GM12878 (cell line): Measurements from ENCODE around the gene SHISA6. TPM values are rescaled to one million over a fixed set of nuclear protein-coding genes. Genes with fewer than 3 reads are reported as not detected.

Experiments
- ATAC-seq: fragments of 200-7000 bp; cut with Tn5 transposase; 3 replicates; pipeline ENCODE4 v1.9.1; 2020; ENCODE audit warnings: mild to moderate bottlenecking, moderate library complexity
- BruUV-seq: library from RNA; stranded (reverse); fragments of 400-500 nt; replicated peaks from 2 replicates; lab custom pipeline; 2021; lab: Mats Ljungman, UMichigan
- CTCF ChIA-PET: fragments of 300-600 bp; sonication (Branson Sonifier 250); formaldehyde crosslinking; extraction: SDS; loops from one replicate; lab custom pipeline; 2021; ENCODE audit warnings: inconsistent platforms; lab: Yijun Ruan, JAX
- POLR2A ChIA-PET: fragments of 350-600 bp; formaldehyde crosslinking; extraction: SDS; loops from one replicate; lab custom pipeline; 2021; ENCODE audit warnings: inconsistent platforms; lab: Charles Lee
- RAD21 ChIA-PET: fragments of 300-600 bp; sonication (Branson Sonifier 250); formaldehyde crosslinking; loops from one replicate; lab custom pipeline; 2023; ENCODE audit warnings: antibody characterized with exemption; ENCODE audit not compliant: unreplicated experiment; lab: Charles Lee
- SMC1A ChIA-PET: fragments of 300-600 bp; sonication (Branson Sonifier 250); formaldehyde crosslinking; loops from one replicate; lab custom pipeline; 2023; ENCODE audit not compliant: unreplicated experiment, uncharacterized antibody; lab: Charles Lee
- DNase-seq: peaks from one replicate; pipeline ENCODE4 v3.0.0-alpha.2; 2011; ENCODE audit warnings: low read depth, low spot score
- FAIRE-seq: peaks from 3 replicates; lab custom pipeline; 2011; peaks lifted over from hg19 to GRCh38; lab: Jason Lieb, UNC
- H2AFZ ChIP-seq: 2 replicates; pipeline ENCODE4 v1.6.0; 2011; ENCODE audit warnings: low read depth, low read length, control low read depth; ENCODE audit not compliant: control insufficient read depth
- H3K27ac ChIP-seq: 2 replicates; pipeline ENCODE4 v1.5.1; 2011; ENCODE audit warnings: control low read depth; ENCODE audit not compliant: control insufficient read depth, insufficient read depth
- H3K27me3 ChIP-seq, 2 experiments: replicated peaks in 1 of 2; 2 replicates each; pipeline versions ENCODE4 v1.6.0 to v1.6.1; 2011; ENCODE audit warnings: low read length in 1 of 2; ENCODE audit not compliant: control insufficient read depth in 2 of 2, insufficient read depth in 2 of 2
- H3K36me3 ChIP-seq, 2 experiments: 2 replicates each; pipeline ENCODE4 v1.5.1; 2011; ENCODE audit warnings: low read length in 1 of 2; ENCODE audit not compliant: control insufficient read depth in 2 of 2, insufficient read depth in 2 of 2
- H3K4me1 ChIP-seq: 2 replicates; pipeline ENCODE4 v1.6.1; 2011; ENCODE audit warnings: mild to moderate bottlenecking, low read length, moderate library complexity, mixed read lengths; ENCODE audit not compliant: control insufficient read depth, insufficient read depth
- H3K4me2 ChIP-seq: 2 replicates; pipeline ENCODE4 v1.6.0; 2011; ENCODE audit warnings: control low read depth; ENCODE audit not compliant: control insufficient read depth, insufficient read depth
- H3K4me3 ChIP-seq: fragments of 200-600 bp; sonication (generic); 2 replicates; pipeline ENCODE4 v1.5.1; 2016
- H3K79me2 ChIP-seq: 2 replicates; pipeline ENCODE4 v1.6.0; 2011; ENCODE audit warnings: low read length; ENCODE audit not compliant: control insufficient read depth, insufficient read depth
- H3K9ac ChIP-seq: 2 replicates; pipeline ENCODE4 v1.8.0; 2011; ENCODE audit warnings: low read length, control low read depth, mixed read lengths; ENCODE audit not compliant: control insufficient read depth, insufficient read depth
- H3K9me3 ChIP-seq: replicated peaks from 3 replicates; pipeline ENCODE4 v1.5.1; 2011; ENCODE audit warnings: mild to moderate bottlenecking, low read length; ENCODE audit not compliant: control insufficient read depth, insufficient read depth
- H4K20me1 ChIP-seq: 2 replicates; pipeline ENCODE4 v1.6.0; 2011; ENCODE audit not compliant: control insufficient read depth, insufficient read depth
- ATF7 ChIP-seq: fragments of 450-650 bp; IDR thresholded peaks from 2 replicates; pipeline ENCODE4 v1.6.1; 2016; ENCODE audit warnings: low read depth, mild to moderate bottlenecking
- BCL11A ChIP-seq: IDR thresholded peaks from 2 replicates; pipeline ENCODE4 v1.6.1; 2011; ENCODE audit warnings: low read depth, low read length
- CEBPB ChIP-seq, 2 experiments: fragments of 150-350 bp in 1 of 2; IDR thresholded peaks; 2 replicates each; pipeline ENCODE4 v1.6.1; 2012 to 2014; ENCODE audit warnings: low read depth in 2 of 2, low read length in 2 of 2, borderline replicate concordance in 1 of 2, inconsistent platforms in 1 of 2
- CHD2 ChIP-seq: IDR thresholded peaks from 2 replicates; pipeline ENCODE4 v1.6.1; 2011; ENCODE audit warnings: low read depth, low read length, improper control_type of control experiment, borderline replicate concordance
- CREM ChIP-seq: IDR thresholded peaks from 2 replicates; pipeline ENCODE4 v1.6.1; 2014; ENCODE audit warnings: antibody characterized with exemption, low read depth
- E4F1 ChIP-seq: fragments of 450-650 bp; IDR thresholded peaks from 2 replicates; pipeline ENCODE4 v1.6.1; 2018; ENCODE audit warnings: borderline replicate concordance, mild to moderate bottlenecking; ENCODE audit not compliant: partially characterized antibody
- PBX3 ChIP-seq: IDR thresholded peaks from 2 replicates; pipeline ENCODE4 v1.6.1; 2011; ENCODE audit warnings: mild to moderate bottlenecking, low read depth, low read length, moderate library complexity; ENCODE audit not compliant: insufficient replicate concordance
- POU2F2 ChIP-seq: IDR thresholded peaks from 3 replicates; pipeline ENCODE4 v1.6.1; 2011; ENCODE audit warnings: low read depth, mild to moderate bottlenecking, low read length, borderline replicate concordance
- RFX5 ChIP-seq: IDR thresholded peaks from 2 replicates; pipeline ENCODE4 v1.6.1; 2011; ENCODE audit warnings: low read depth, low read length, improper control_type of control experiment
- SKIL ChIP-seq: fragments of 450-650 bp; IDR thresholded peaks from 2 replicates; pipeline ENCODE4 v1.6.1; 2017; ENCODE audit warnings: mild to moderate bottlenecking, low read depth, inconsistent platforms; ENCODE audit not compliant: poor library complexity, severe bottlenecking
- SPI1 ChIP-seq: IDR thresholded peaks from 2 replicates; pipeline ENCODE4 v1.6.1; 2011; ENCODE audit warnings: low read depth, mild to moderate bottlenecking, low read length, moderate library complexity, borderline replicate concordance; ENCODE audit not compliant: insufficient read depth
- YY1 ChIP-seq: IDR thresholded peaks from 2 replicates; pipeline ENCODE4 v1.6.1; 2011; ENCODE audit warnings: low read depth, mild to moderate bottlenecking, low read length
- ZBTB40 ChIP-seq: fragments of 450-650 bp; IDR thresholded peaks from 2 replicates; pipeline ENCODE4 v1.6.1; 2016; ENCODE audit warnings: mild to moderate bottlenecking, moderate library complexity, borderline replicate concordance
- ZNF274 ChIP-seq: IDR thresholded peaks from one replicate; pipeline ENCODE4 v1.8.0; 2011; ENCODE audit not compliant: insufficient read length, insufficient read depth
- ZNF384 ChIP-seq: IDR thresholded peaks from 2 replicates; pipeline ENCODE4 v1.6.1; 2012; ENCODE audit warnings: low read depth, mild to moderate bottlenecking, low read length, improper control_type of control experiment, borderline replicate concordance
- WGBS: methylation state at CpG from one replicate; pipeline ENCODE4 v1.1.6; 2016; ENCODE audit warnings: low lambda C conversion rate; ENCODE audit not compliant: insufficient replicate concordance, insufficient coverage; ENCODE audit errors: missing lambda C conversion rate; 5-methylcytosine and 5-hydroxymethylcytosine counted together
- in situ Hi-C: fragments of 300-500 bp; cut with MboI; formaldehyde crosslinking; loops from 9 replicates; pipeline ENCODE4 v1.14.3; 2018; ENCODE audit warnings: mixed read lengths
- intact Hi-C: fragments of 100-400 bp; cut with micrococcal nuclease; formaldehyde crosslinking; loops from one replicate; pipeline ENCODE4 v1.14.2; 2022; ENCODE audit not compliant: unreplicated experiment
- polyA plus RNA-seq, 11 experiments: library from polyadenylated mRNA; depleted of rRNA in 4 of 11; unstranded in 6 of 11; stranded (reverse) in 5 of 11; fragments of >200 nt; fragmentation: Nextera tagmentation in 4 of 11; fragmentation: Illumina TruSeq in 1 of 11; extraction: Ambion mirVana in 4 of 11; extraction: Trizol in 1 of 11; gene quantifications; 1 replicate in 1 of 11; 2 replicates in 10 of 11; pipeline versions ENCODE4 v1.2.1 to v1.2.3, GENCODE V29; 2011 to 2016; ENCODE audit warnings: inconsistent platforms in 2 of 11, missing spikeins in 2 of 11, low read depth in 1 of 11
- total RNA-seq, 4 experiments: library from RNA; depleted of rRNA in 3 of 4; stranded (reverse); fragments of >200 nt in 3 of 4; fragmentation: Illumina TruSeq in 1 of 4; extraction: Trizol in 1 of 4; gene quantifications; 2 replicates each; pipeline versions ENCODE4 v1.2.1 to v1.2.3, GENCODE V29; 2013 to 2021

Gene SHISA6
- total and polyA plus RNA-seq, 10 of the 15 experiments (the other 5 are each of a cell fraction or from before 2014, with no cell fraction given), result not detected

DNA sequence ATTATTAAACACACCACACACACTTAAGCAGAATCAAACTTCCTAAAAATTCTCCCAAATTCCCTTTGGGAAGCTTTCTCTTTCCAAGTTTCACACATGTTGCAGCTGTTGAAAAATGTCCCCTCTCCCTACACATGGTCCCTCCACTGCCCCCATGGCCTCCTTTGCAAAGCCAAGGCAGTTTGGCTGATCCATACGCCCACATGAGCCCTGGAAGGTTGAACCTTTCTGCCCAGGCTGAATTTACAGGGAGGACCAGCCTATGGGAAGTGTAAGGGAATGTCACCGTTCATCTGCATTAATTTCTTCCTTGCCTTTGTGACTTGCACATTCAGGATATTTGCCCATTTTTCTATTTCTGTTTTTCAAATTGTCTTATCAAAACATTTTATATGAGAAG, 31.1 kb upstream of the SHISA6 start:
- RAD21 ChIA-PET, result no interaction called here
- in situ Hi-C loops, result loop anchor here (10.0 to 25.0 kb wide), 2 partner anchors 145 to 202 kb away; no protein-coding TSS in a partner anchor
- no peak for TF ChIP-seq BCL11A
- TF ChIP-seq E4F1, result no peak
- TF ChIP-seq ZNF384, result no peak
- TF ChIP-seq ZNF274, result no peak
- TF ChIP-seq PBX3, result no peak
- TF ChIP-seq SPI1, result no peak
- no peak for TF ChIP-seq CREM
- TF ChIP-seq RFX5, result no peak
- TF ChIP-seq POU2F2, result no peak
- no peak for TF ChIP-seq YY1
- TF ChIP-seq ATF7, result no peak
- TF ChIP-seq ZBTB40, result no peak
- no peak for TF ChIP-seq SKIL
- no peak for TF ChIP-seq CEBPB (IDR thresholded peaks at IDR 0.05; ENCODE audit: borderline replicate concordance in 1 of 2, low read depth in 2 of 2, low read length in 2 of 2)
- TF ChIP-seq CHD2, result no peak

More for the DNA sequence above, 31.1 kb upstream of the SHISA6 start:
- no peak overlapping the region for H3K4me3 ChIP-seq
- H3K4me2 ChIP-seq, result no peak overlapping the region
- WGBS, result 5% methylated on average over 2 of the region's 2 CpGs
- POLR2A ChIA-PET, result no interaction called here
- H3K27ac ChIP-seq, result no peak overlapping the region
- no peaks in the 10 kb centered on the region for H4K20me1 ChIP-seq
- DNase-seq (no peak), FAIRE-seq (no peak), ATAC-seq (no peak)
- CTCF ChIA-PET, result interaction anchor here (0.6 kb wide), 1 partner anchor 71 kb away, joined by 3 read pairs; no protein-coding TSS in a partner anchor
- SMC1A ChIA-PET, result no interaction called here
- H3K4me1 ChIP-seq, result no peaks in the 10 kb centered on the region
- H3K9ac ChIP-seq, result no peak overlapping the region
- H3K27me3 ChIP-seq, result no peaks in the 10 kb centered on the region
- H3K9me3 ChIP-seq, result no peaks in the 10 kb centered on the region; the same call in 2 of the 3 replicates
- intact Hi-C loops, result no loop called here
- no peaks in the 10 kb centered on the region for H3K36me3 ChIP-seq
- H2AFZ ChIP-seq, result no peak overlapping the region
- no peaks in the 10 kb centered on the region for H3K79me2 ChIP-seq
- no TSS peak for BruUV-seq
